SK-N-SH (cell line): Measurements from ENCODE around the gene CDH4.

Source experiments
- CHD2 ChIP-seq: fragments of 150-350 bp; IDR thresholded peaks from 2 replicates; pipeline ENCODE4 v1.6.1; 2018; ENCODE audit warnings: low read length; ENCODE audit not compliant: partially characterized antibody
- TAF1 ChIP-seq: IDR thresholded peaks from 2 replicates; pipeline ENCODE4 v1.6.1; 2012; ENCODE audit warnings: low read depth, mild to moderate bottlenecking, low read length, moderate library complexity, borderline replicate concordance
- TF ChIP-seq, protein P1 (sequence below): fragments of 200-600 bp; sonication (generic); IDR thresholded peaks from 2 replicates; pipeline ENCODE4 v1.6.1; 2017; ENCODE audit warnings: antibody characterized with exemption, mild to moderate bottlenecking, moderate library complexity
- TF ChIP-seq, protein P2 (sequence below): IDR thresholded peaks from 2 replicates; pipeline ENCODE4 v1.4.0; 2012; ENCODE audit warnings: low read depth, borderline replicate concordance
- TF ChIP-seq, protein P3 (sequence below): IDR thresholded peaks from 2 replicates; pipeline ENCODE4 v1.4.0; 2012; ENCODE audit warnings: low read depth

DNA sequence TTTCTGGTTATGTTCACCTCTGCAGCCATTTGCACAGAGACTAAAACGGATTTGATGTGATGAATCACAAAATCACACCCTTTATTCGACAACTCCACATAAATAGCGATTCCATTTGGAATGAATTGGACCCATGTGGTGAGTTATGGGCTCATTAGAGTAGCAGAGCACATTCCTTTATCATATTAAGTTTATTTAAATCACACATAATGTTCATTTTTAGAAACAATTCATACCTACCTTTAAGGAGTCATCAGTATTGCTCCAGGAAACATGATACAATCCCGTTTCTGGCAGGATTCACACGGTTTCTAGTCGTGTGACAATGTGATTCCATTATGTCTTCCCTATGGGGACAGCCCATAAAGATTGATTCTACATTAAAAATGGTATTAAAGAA lies 303.5 kb downstream of the CDH4 start:
- TF ChIP-seq, protein P1, sequence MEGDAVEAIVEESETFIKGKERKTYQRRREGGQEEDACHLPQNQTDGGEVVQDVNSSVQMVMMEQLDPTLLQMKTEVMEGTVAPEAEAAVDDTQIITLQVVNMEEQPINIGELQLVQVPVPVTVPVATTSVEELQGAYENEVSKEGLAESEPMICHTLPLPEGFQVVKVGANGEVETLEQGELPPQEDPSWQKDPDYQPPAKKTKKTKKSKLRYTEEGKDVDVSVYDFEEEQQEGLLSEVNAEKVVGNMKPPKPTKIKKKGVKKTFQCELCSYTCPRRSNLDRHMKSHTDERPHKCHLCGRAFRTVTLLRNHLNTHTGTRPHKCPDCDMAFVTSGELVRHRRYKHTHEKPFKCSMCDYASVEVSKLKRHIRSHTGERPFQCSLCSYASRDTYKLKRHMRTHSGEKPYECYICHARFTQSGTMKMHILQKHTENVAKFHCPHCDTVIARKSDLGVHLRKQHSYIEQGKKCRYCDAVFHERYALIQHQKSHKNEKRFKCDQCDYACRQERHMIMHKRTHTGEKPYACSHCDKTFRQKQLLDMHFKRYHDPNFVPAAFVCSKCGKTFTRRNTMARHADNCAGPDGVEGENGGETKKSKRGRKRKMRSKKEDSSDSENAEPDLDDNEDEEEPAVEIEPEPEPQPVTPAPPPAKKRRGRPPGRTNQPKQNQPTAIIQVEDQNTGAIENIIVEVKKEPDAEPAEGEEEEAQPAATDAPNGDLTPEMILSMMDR: no peak
- TF ChIP-seq TAF1 (no peak), CHD2 (no peak)
- TF ChIP-seq, protein P2, sequence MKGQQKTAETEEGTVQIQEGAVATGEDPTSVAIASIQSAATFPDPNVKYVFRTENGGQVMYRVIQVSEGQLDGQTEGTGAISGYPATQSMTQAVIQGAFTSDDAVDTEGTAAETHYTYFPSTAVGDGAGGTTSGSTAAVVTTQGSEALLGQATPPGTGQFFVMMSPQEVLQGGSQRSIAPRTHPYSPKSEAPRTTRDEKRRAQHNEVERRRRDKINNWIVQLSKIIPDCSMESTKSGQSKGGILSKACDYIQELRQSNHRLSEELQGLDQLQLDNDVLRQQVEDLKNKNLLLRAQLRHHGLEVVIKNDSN: no peak
- TF ChIP-seq, protein P3, sequence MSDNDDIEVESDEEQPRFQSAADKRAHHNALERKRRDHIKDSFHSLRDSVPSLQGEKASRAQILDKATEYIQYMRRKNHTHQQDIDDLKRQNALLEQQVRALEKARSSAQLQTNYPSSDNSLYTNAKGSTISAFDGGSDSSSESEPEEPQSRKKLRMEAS: no peak
